Measurements from ENCODE around the gene APIP. TPM values are rescaled to one million over a fixed set of nuclear protein-coding genes. Genes with fewer than 3 reads are reported as not detected.

The APIP gene
- 20.8 and 28.1 TPM in 2 replicates for total RNA-seq

GRCh38 chr11:34916015-34916842 is at the start of gene APIP, which contains the start of gene PDHX:
Gene APIP, minus strand, starts transcription at chr11:34916379. Its CDS starts 95 bp downstream, at chr11:34916284.
Gene PDHX, plus strand, starts transcription at chr11:34916618. Its CDS starts 38 bp downstream, at chr11:34916656.

Other genes starting within 250 kb of the APIP start
- 25.8 and 27.7 TPM in 2 replicates for gene PDHX, start 239 bp upstream of the APIP start, total RNA-seq
- gene CD44, start 222.8 kb upstream of the APIP start, total RNA-seq: 239 and 451 TPM in 2 replicates